SK-N-MC (cell line): ENCODE data around the gene USP22.

Experiments
- DNase-seq: peaks from one replicate; pipeline ENCODE4 v3.0.0-alpha.2; 2011; ENCODE audit warnings: low read depth, low spot score
- H3K27ac ChIP-seq: fragments of 200-600 bp; sonication (generic); 2 replicates; pipeline ENCODE4 v1.5.1; 2016; ENCODE audit warnings: mixed run types
- H3K36me3 ChIP-seq: fragments of 200-600 bp; sonication (generic); 2 replicates; pipeline ENCODE4 v1.6.1; 2017; ENCODE audit warnings: antibody characterized with exemption, low read length, mixed read lengths; ENCODE audit not compliant: insufficient read depth
- H3K4me3 ChIP-seq: fragments of 200-600 bp; sonication (generic); 2 replicates; pipeline ENCODE4 v1.5.1; 2016
- H3K9ac ChIP-seq: fragments of 200-600 bp; sonication (generic); 2 replicates; pipeline ENCODE4 v1.8.0; 2017; ENCODE audit warnings: mixed run types, mixed read lengths; ENCODE audit not compliant: insufficient read length
- H3K9me3 ChIP-seq: fragments of 200-600 bp; sonication (generic); 2 replicates; pipeline ENCODE4 v1.6.1; 2017; ENCODE audit warnings: low read depth, mild to moderate bottlenecking, antibody characterized with exemption, low read length, moderate library complexity, mixed read lengths
- EZH2 ChIP-seq: fragments of 200-600 bp; sonication (generic); IDR thresholded peaks from one replicate; pipeline ENCODE4 v1.6.1; 2017; ENCODE audit warnings: antibody characterized with exemption
- FOXP2 ChIP-seq: optimal IDR thresholded peaks from 2 replicates; pipeline ENCODE3; 2011; ENCODE audit warnings: mild to moderate bottlenecking, moderate library complexity; ENCODE audit not compliant: insufficient read depth; ENCODE audit errors: extremely low read length, control extremely low read depth
- POLR2AphosphoS5 ChIP-seq: IDR thresholded peaks from 2 replicates; pipeline ENCODE4 v1.6.1; 2012; ENCODE audit warnings: mild to moderate bottlenecking, low read depth, low read length, borderline replicate concordance

Gene USP22

GRCh38 chr17:20992416-20992815 is 50.4 kb downstream of the USP22 start:
- TF ChIP-seq POLR2AphosphoS5 (no peak), EZH2 (no peak), FOXP2 (no peak)
- Histone ChIP-seq H3K36me3 (no peaks in the 10 kb centered on the region), H3K4me3 (no peak overlapping the region), H3K9me3 (no peaks in the 10 kb centered on the region), H3K9ac (no peak overlapping the region), H3K27ac (no peak overlapping the region)
- DNase-seq: no peak

- no peak for DNase-seq
- no peak for TF ChIP-seq POLR2AphosphoS5
- TF ChIP-seq FOXP2: no peak
- no peak for TF ChIP-seq EZH2
- H3K9me3 ChIP-seq: no peaks in the 10 kb centered on the region
- H3K9ac ChIP-seq: no peak overlapping the region
- no peaks in the 10 kb centered on the region for H3K36me3 ChIP-seq
- no peak overlapping the region for H3K4me3 ChIP-seq
- no peak overlapping the region for H3K27ac ChIP-seq
These were observed 51.4 kb downstream of the USP22 start for GRCh38 chr17:20991276-20992037.

- H3K27ac ChIP-seq: no peak overlapping the region
- no peak for DNase-seq
- H3K4me3 ChIP-seq: no peak overlapping the region
- H3K36me3 ChIP-seq: no peaks in the 10 kb centered on the region
- no peak overlapping the region for H3K9ac ChIP-seq
- H3K9me3 ChIP-seq: no peaks in the 10 kb centered on the region
- TF ChIP-seq EZH2 (no peak), POLR2AphosphoS5 (no peak), FOXP2 (no peak)
These were observed 52.6 kb downstream of the USP22 start for GRCh38 chr17:20989991-20990855.

DNA sequence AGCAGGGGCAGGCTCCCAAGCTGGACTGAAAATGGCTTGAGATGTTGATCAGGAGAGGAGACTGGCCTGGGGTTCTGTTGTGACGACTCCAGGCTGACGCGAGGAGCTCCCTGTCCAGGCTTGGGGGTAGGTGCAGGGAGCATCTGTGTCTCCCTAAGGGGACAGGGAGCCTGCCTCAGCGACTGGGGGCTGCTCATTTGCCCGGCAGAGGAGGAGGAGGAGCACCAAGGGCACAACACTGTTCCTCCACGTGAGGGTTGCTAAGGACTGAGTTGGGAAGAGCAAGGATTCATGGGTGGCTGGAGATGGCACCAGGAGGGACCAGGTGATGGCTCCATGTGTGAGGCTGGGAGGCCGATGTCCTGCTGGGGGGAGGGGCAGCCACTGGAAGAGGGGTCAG is 53.3 kb downstream of the USP22 start:
- no peak for TF ChIP-seq FOXP2
- TF ChIP-seq EZH2: no peak
- TF ChIP-seq POLR2AphosphoS5: no peak
- H3K4me3 ChIP-seq: no peak overlapping the region
- H3K9me3 ChIP-seq: no peaks in the 10 kb centered on the region

DNA sequence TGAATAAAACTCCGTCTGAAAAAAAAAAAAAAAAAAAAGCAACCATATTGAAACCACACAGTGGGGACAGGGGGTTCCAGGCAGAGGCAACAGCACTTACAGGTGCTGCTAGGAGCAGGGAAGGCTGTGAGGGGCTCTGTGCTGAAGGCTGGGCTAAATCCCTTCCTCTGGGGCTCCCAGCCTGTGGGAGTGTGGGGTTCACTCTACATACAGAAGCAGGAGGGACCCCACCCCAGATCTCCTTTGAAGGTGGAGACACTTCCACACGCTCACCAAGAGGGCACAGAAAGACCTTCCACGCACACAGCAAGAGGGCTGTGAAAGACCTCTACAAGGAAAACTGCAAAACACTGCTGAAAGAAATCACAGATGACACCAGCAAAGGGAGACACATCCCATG is 53.9 kb downstream of the USP22 start:
- Histone ChIP-seq H3K27ac (no peak overlapping the region), H3K4me3 (no peak overlapping the region), H3K9ac (no peak overlapping the region), H3K36me3 (no peaks in the 10 kb centered on the region), H3K9me3 (no peaks in the 10 kb centered on the region)
- DNase-seq: no peak
- TF ChIP-seq POLR2AphosphoS5: no peak
- no peak for TF ChIP-seq EZH2
- TF ChIP-seq FOXP2: no peak

More for the DNA sequence above, 53.3 kb downstream of the USP22 start:
- H3K9ac ChIP-seq: no peak overlapping the region
- no peak for DNase-seq
- no peak overlapping the region for H3K27ac ChIP-seq
- H3K36me3 ChIP-seq: no peaks in the 10 kb centered on the region

DNA sequence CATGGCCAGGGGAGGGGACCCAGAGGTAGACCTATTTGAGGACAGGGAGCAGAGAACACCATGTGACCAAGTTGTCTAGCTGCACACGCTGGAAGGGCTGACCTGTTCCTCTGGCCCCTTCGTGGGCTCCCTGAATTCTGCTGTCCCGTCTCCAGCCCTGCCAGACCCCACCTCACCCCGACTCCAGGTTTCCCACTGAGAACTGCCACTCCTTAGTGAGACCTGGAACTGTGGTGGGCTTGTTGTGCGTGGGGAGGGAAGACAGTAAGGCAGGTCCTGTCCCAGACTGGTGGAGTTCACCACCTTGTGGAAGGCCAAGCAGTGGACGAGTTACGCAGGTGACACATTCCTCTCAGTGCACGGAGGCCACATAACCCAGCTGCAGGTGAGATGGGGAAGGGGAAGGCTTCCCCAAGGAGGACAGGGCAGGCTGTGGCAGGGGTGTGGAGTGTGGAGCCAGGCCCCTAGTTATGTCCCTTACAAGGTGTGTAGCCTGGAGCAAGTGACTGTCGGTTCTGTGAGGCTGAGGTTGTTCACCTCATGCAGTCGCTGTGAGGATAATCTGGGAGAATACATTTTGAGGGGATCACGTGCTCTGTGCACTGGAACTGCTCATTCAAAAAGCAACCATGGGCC is 54.7 kb downstream of the USP22 start:
- Histone ChIP-seq H3K9me3 (no peaks in the 10 kb centered on the region), H3K4me3 (no peak overlapping the region), H3K36me3 (no peaks in the 10 kb centered on the region), H3K27ac (no peak overlapping the region), H3K9ac (no peak overlapping the region)
- DNase-seq: no peak
- no peak for TF ChIP-seq FOXP2
- TF ChIP-seq POLR2AphosphoS5: no peak
- no peak for TF ChIP-seq EZH2

- no peak for TF ChIP-seq EZH2
- no peak for TF ChIP-seq POLR2AphosphoS5
- DNase-seq: no peak
These were observed 55.3 kb downstream of the USP22 start for GRCh38 chr17:20987511-20987910.

DNA sequence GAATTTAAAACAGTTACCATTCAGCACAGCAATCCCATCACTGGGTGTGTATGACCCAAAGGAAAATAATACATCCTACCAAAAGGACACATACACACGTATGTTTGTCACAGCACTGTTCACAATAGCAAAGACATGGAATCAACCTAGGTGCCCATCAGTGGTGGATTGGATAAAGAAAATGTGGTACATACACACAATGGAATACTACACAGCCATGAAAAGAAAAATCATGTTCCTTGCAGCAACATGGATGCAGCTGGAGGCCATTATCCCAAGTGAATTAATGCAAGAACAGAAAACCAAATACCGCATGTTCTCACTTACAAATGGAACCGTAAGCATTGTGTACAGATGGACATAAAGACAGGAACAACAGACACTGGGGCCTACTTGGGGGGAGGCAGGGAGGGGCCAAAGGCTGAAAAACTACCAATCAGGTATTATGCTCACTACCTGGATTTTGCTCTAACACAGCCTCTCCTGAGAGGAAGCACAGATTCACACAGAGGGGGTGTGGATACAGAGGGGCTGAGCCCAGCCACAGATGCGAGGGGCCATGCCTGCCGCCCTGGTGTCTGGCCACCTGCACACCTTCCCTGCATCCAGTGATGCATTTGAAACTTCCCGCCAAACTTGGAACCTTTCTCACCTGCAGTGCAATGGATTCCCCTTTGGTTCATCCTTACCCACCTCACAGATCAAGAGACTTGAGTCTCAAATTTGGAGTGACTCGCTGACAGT is 55.9 kb downstream of the USP22 start:
- H3K9me3 ChIP-seq: no peaks in the 10 kb centered on the region
- H3K4me3 ChIP-seq: no peak overlapping the region
- no peak overlapping the region for H3K9ac ChIP-seq
- H3K27ac ChIP-seq: no peak overlapping the region
- no peaks in the 10 kb centered on the region for H3K36me3 ChIP-seq
- TF ChIP-seq FOXP2 (no peak), POLR2AphosphoS5 (no peak), EZH2 (no peak)
- DNase-seq: no peak

More at GRCh38 chr17:20987511-20987910, 55.3 kb downstream of the USP22 start:
- Histone ChIP-seq H3K27ac (no peak overlapping the region), H3K36me3 (no peaks in the 10 kb centered on the region), H3K9ac (no peak overlapping the region), H3K9me3 (no peaks in the 10 kb centered on the region), H3K4me3 (no peak overlapping the region)
